HG03103 (cell line): Measurements from ENCODE around the gene DTL.

Experiments
- ATAC-seq: cut with Tn5 transposase; IDR thresholded peaks from one replicate; pipeline ENCODE4 v1.9.1; 2021; ENCODE audit warnings: low read depth; ENCODE audit not compliant: unreplicated experiment

The DTL gene

GRCh38 chr1:212034516-212035122, 929 bp upstream of the DTL start:
- peak; percentile 0 for ATAC-seq

DNA sequence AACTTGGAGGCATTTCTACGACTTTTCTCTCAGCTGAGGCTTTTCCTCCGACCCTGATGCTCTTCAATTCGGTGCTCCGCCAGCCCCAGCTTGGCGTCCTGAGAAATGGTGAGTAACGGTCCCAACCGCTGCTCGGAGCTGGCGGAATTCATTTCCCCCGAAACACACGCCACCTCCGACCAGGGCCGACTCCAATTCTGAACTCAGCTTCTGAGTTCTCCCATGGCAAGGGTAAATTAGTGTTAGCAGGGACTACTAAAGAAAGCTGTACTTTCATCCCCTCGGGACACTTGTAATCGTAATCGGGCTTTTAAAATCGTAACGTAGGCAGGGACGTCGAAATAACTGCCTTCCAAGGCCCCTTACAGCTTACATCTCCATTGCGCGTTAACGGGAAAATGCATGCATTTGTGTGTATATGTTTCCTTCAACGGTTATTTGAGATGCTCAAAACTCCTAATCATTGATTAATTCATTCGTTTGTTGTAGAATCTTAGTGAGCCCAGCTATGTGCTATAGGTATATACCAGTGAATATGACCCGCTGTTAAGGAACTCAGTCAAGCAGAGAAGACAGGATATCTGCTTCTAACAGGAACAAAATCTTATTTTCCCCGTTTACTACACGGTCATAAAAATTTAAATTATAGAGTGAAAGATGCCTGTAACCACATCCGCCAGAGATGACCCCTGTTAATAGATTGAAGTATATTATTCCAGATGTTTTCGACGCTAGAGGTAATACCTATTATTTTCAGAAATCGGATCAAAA, 472 bp downstream of the DTL start:
- peak; percentile 5 for ATAC-seq

DNA sequence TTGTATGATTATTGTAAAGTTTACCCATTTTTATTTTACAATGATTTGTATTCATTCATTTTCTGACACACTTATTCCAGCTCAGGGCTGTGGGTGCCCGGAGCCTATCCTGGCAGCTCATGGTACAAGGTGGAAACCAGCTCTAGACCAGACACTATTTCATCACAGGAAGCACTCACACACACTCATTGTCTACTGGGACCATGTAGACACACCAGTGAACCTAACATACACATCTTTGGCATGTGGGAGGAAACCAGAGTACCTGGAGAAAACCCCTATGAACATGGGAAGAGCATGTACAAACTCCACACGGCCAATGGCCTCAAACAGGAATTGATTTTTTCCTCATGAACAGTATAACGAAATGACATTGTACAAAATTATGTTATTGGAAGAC, 2.4 kb downstream of the DTL start:
- ATAC-seq: no peak

DNA sequence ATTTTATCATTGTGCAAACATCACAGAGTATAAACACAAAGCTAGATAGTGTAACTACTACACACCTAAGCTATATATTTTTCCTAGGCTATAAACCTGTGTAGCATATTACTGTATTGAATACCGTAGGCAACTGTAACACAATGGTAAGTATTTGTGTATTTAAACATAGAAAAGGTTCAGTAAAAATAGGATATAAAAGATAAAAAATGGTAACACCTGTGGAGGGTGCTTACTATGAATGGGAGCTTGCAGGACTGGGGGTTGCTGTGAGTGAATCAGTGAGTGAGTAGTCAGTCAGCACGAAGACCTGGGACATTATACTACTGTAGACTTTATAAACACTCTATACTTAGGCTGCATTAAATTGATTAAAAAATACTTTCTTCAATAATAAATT, 4.1 kb downstream of the DTL start:
- no peak for ATAC-seq

DNA sequence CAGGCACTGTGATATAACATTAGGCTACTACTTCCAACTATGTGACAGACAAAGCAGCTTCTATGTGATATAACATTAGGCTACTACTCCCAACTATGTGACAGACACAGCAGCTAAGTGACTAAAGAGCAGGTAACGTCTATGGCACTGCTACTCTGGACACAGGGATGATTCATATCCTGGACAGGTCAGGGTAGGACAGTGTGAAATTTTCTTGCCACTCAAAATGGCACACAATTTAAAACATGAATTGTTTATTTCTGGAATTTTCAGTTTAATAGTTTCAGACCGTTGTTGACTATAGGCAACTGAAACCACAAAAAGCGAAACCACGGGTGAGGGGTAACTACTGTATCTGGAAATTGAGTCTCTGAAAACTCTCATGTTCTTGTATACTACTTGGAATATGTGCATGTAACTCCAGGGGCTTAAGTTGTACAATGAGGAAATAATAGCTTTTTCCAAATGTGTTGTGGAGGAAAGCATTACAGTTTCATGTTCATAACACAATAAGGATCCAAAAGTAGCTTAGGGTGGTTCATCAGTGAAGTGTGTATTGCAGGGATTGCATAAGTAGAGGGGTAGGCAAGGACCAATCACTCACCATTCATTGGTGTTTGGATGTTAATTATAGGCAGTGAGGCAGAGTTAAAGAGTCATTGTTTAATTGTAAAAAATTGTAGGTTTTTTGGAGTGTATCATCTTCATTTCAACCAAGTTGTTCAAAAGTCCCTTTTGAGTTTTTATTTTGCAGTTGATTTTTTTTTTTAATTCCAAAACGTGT, 5.3 kb downstream of the DTL start:
- ATAC-seq: no peak

GRCh38 chr1:212042436-212042835, 6.9 kb downstream of the DTL start:
- ATAC-seq: no peak

DNA sequence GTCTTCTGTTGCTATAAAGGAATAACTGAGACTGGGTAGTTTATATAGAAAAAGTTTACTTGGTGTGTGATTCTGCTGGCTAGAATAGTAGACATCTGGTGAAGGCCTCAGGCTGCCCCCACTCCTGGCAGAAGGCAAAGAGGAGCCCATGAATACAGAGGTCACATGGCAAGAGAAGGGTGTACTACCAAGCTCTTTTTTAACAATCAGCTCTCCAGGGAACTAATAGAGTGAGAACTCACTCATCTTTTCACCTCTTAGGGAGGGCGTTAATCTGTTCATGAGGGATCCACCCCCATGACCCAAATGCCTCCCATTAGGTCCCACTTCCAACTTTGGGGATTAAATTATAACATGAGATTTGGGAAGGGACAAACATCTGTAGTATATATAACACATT, 9.3 kb downstream of the DTL start:
- no peak for ATAC-seq

GRCh38 chr1:212045981-212046380, 10.4 kb downstream of the DTL start:
- no peak for ATAC-seq

DNA sequence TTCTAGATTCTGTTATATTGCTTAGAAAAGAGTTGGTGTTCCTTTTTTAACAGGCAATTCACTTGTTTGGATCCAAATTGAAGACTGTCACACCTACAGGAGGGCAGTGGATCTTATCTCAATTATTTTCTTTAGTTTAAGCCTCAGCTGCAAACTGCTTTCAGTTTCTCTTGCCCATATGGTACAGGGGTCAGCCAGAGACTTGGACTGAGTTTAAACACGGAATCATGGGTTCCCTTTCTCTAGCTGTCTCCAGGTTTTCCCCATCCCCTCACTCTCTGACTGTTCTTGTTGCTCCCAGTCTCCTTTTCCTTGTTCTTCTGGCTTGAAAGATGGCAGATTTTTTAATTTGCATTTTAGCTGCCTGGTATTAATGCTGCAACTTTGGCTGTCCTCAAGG, 18.4 kb downstream of the DTL start:
- ATAC-seq: no peak

GRCh38 chr1:212055333-212055732, 19.8 kb downstream of the DTL start:
- ATAC-seq: no peak

GRCh38 chr1:212060632-212061472, 25.3 kb downstream of the DTL start:
- no peak for ATAC-seq

GRCh38 chr1:212062832-212063438, 27.4 kb downstream of the DTL start:
- no peak for ATAC-seq

GRCh38 chr1:212067787-212068186, 32.2 kb downstream of the DTL start:
- ATAC-seq: no peak

- no peak for ATAC-seq
Observed at GRCh38 chr1:212070720-212071302, 35.3 kb downstream of the DTL start.

- no peak for ATAC-seq
Observed at GRCh38 chr1:212072047-212072446, 36.5 kb downstream of the DTL start.

- no peak for ATAC-seq
Observed at GRCh38 chr1:212073490-212073889, 37.9 kb downstream of the DTL start.

GRCh38 chr1:212074313-212074712, 38.8 kb downstream of the DTL start:
- ATAC-seq: no peak

DNA sequence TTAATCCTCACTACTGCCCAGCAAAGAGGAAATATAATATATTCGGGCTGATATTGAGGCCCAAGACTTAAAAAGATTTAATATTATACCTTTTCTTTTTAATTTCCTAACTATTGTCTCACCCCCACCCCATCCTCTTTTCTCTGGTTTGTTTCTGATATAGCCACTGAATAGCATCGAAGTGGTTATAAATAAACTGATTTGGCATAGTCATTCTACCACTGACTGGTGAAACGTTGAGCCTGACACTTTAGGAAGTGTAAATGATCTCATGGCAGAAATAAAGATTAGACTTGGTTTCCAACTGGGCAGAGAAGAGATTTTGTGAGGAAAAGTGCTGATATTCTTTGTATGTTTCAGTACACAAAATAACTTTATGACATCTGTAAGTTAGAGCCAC, 39.3 kb downstream of the DTL start:
- no peak for ATAC-seq

DNA sequence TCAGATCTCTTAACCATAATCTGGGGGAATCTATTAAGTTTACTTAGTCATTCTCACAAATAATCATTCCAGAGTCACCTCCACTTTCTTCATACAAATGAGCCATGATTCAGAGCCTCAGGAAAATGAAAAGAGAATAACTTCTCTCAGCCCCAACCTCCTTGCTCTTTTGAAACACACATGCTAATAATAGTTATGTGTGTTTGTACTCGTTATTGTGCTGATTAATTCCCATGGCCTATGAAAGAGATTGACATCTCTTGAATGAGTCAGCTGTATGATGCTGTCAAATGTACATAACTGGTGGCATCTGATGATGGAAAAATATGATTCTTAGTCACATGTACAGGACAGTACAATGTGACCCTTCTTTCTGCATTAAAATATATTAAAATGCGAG, 41.5 kb downstream of the DTL start:
- ATAC-seq: no peak

DNA sequence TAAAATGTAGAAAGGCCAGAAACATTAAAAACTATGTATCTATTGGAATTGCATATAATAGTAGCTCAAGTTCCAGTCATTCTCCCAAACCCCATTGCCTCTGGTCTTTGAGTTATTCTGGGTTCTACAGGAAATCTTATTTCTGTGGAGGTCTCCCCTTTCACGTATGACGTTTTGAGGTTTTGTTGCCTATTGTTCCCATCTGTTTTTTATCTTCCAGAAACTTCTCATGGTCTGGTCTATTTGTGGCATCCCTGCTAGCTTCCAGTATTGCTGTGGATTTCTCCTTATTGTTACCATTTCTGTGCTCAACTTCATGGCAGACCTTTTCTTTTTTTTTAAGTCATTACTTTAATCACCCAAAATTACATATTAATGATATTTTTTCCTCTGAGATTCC, 43.3 kb downstream of the DTL start:
- no peak for ATAC-seq
